C4-2B (cell line): ENCODE data around the gene PRUNE1.

ENCODE experiments used
- CTCF ChIP-seq: fragments of 450-650 bp; conservative IDR thresholded peaks from 2 replicates; pipeline ENCODE4 v1.5.1; 2017; ENCODE audit warnings: mild to moderate bottlenecking
- ZFX ChIP-seq: fragments of 450-650 bp; IDR thresholded peaks from 2 replicates; pipeline ENCODE4 v1.6.1; 2017

GRCh38 chr1:151069103-151069486 lies 60.8 kb downstream of the PRUNE1 start:
- TF ChIP-seq CTCF (no peak), ZFX (no peak)
